Measurements from ENCODE around the gene FMC1.

GRCh38 chr7:139339025-139339424, 2.1 kb upstream of the FMC1 start:
- TF ChIP-seq GATA3 (IDR thresholded peaks at IDR 0.05; ENCODE audit: low read depth, low read length) (no peak), GATA2 (IDR thresholded peaks at IDR 0.05; ENCODE audit: low read depth, low read length) (no peak)

Data from SH-SY5Y (cell line).